Epithelial cell of esophagus (primary cell): ENCODE data around the gene CBX4.

Source experiments
- DNase-seq: peaks from one replicate; pipeline ENCODE4 v3.0.0; 2010; ENCODE audit warnings: low read depth
- H3K4me3 ChIP-seq: 2 replicates; pipeline ENCODE4 v1.5.1; 2011; ENCODE audit warnings: mild to moderate bottlenecking, low read length, control low read depth
- TF ChIP-seq, protein P1 (sequence below): IDR thresholded peaks from 2 replicates; pipeline ENCODE4 v1.5.1; 2011; ENCODE audit warnings: low read depth, mild to moderate bottlenecking, low read length, control low read depth, inconsistent platforms; ENCODE audit not compliant: insufficient read depth; ENCODE audit errors: missing control alignments

CBX4 gene

DNA sequence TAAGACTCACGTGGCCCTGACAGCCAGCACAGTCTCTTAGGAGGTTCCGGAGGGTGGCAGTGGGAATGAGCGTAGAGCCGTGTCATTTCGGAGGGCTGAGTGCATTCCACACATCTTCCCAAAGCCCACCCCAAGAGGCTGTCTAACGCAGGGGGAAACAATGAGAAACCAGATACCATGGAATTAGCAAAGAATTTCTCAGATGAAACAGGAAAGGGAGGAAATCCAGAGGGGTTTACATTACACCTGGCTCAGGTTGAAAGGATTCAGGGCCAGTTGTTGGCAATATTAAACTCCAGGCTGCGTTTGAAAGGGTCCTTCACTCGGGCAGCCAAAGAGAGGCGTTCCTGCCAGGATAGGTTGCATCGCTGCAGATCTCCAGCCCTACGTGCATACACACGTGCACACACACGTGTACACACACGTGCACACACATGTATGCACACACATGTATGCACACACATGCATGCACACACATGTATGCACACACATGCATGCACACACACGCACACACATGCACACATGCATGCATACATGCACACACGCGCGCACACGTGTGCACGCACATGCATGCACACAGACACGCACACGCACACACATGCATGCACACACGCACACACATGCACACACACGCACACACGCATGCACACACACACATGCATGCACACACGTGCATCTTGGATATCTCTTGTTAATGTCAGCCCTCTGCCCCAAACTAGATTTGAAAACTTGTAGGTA is 12.2 kb downstream of the CBX4 start:
- no peak for DNase-seq
- no peak overlapping the region for H3K4me3 ChIP-seq
- TF ChIP-seq, protein P1, sequence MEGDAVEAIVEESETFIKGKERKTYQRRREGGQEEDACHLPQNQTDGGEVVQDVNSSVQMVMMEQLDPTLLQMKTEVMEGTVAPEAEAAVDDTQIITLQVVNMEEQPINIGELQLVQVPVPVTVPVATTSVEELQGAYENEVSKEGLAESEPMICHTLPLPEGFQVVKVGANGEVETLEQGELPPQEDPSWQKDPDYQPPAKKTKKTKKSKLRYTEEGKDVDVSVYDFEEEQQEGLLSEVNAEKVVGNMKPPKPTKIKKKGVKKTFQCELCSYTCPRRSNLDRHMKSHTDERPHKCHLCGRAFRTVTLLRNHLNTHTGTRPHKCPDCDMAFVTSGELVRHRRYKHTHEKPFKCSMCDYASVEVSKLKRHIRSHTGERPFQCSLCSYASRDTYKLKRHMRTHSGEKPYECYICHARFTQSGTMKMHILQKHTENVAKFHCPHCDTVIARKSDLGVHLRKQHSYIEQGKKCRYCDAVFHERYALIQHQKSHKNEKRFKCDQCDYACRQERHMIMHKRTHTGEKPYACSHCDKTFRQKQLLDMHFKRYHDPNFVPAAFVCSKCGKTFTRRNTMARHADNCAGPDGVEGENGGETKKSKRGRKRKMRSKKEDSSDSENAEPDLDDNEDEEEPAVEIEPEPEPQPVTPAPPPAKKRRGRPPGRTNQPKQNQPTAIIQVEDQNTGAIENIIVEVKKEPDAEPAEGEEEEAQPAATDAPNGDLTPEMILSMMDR: no peak

DNA sequence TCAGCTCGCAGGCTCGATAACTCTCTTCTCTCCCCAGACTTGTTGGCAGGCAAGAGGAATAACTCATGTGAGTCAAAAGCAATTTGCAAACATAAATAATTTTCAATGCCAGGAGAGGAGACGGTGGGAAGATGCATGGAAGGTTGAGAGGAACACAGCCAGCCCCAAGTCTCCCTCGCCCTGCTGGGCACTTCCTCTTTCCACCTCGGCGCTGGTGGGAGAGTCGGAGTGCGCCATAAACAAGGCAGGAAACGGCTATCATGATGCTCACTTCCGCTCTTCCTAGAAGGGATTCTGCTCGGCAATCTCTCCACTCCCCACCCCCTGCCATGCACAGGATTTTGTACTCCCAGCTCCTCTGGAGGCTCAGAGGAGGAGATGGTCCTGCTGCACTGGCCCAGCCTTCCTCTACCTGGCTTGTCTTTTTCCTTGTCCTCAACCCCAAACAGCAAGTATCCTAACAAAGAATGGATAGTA is 13.0 kb downstream of the CBX4 start:
- TF ChIP-seq, protein P1: no peak
- DNase-seq: no peak
- no peak overlapping the region for H3K4me3 ChIP-seq

DNA sequence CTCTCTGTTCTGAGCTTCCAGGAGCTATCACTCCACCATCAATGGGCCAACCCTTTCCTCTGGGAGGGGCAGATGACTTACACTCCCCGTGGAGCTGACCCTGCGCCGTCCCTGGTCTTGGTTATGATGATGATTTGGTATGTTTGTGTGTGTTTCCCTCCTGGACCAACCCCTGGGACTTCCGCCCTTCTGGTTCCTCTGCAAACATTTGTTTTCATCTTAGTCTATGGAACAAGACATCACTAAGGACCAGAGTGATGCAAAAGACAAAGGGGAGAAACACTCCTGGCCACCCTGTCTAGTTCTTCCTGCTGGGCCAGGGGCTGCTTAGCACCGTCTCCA is 13.7 kb downstream of the CBX4 start:
- DNase-seq: no peak
- no peak overlapping the region for H3K4me3 ChIP-seq
- TF ChIP-seq, protein P1: no peak

DNA sequence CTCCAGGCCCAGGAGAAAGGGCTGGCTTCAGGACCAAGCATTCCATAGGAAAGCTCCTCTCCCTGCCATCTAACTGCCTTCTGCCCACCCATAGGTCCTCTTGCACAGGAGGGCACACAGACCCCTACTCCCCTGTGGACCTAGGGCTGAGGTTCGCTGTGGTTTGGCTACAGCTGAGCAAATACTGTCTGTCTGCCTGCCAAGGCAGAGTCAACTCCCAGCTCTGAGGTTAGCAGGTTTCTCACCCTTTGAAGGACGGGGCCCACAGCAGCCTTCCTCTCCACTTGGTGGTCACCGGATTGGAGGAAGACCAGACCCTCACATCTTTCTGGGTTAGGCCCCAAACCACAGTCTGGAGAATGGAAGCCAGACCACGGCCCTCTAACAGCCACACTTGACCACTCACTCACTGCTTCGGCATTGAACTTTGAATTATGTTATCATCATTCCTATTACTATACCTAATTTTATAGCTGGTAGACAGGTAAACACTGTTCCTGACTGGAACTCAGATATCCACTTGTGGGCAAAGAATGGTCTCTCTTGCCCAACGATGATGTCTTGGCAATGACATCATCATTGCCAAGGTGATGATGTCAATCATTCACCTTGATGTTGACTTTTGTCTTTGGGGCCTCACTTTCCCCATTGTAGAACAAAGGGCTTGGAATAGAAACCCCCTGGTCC is 14.2 kb downstream of the CBX4 start:
- H3K4me3 ChIP-seq: no peak overlapping the region
- DNase-seq: no peak
- TF ChIP-seq, protein P1: no peak

DNA sequence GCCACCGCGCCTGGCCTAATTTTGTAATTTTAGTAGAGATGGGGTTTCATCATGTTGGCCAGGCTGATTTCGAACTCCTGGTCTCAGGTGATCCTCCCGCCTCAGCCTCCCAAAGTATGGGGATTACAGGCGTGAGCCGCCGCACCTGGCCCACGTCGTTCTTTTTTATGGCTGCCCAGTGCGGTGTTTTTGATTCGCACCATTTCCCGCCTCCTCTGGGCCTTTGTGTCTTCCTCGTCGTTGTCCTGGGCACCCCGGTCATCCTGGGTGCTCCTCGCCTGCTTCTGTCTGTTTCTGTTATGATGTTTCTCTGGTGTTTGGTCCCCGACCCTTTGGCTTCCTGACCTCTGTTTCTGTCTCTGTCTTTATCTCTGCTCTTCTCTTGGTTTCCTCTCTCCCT is 15.0 kb downstream of the CBX4 start:
- TF ChIP-seq, protein P1: no peak
- H3K4me3 ChIP-seq: no peak overlapping the region
- no peak for DNase-seq

DNA sequence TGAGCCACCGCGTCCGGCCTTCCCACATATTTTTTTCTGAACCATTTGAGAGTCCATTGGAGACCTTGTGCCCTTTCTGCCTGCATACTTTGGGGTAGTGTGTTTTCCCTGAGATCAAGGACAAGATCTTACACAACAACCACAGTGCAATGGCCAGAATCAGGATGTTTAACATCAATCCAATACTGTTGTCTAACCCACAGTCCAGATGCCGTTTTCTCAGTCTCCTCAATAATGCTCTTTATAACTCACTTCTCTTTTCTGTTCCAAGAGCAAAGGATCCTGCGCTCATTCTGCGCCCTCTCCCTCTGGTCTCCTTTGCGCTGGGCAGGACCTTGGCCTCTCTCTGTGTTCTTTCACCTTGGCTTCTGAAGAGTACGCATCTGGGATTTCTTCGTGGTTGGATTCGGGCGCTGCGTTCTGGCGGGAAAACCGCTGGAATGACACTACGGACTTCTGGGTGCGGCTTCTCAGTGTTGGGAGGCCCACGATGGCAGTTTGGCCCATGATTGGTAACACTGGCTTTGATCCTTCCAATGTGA is 16.6 kb downstream of the CBX4 start:
- H3K4me3 ChIP-seq: no peak overlapping the region
- DNase-seq: no peak
- TF ChIP-seq, protein P1: no peak
